A549 (cell line): ENCODE results near the gene LRTM2.

ENCODE experiments used
- KDM1A ChIP-seq: fragments of 200-600 bp; sonication (generic); IDR thresholded peaks from 2 replicates; pipeline ENCODE4 v1.6.1; 2016; ENCODE audit warnings: low read depth, mild to moderate bottlenecking
- POLR2A ChIP-seq: IDR thresholded peaks from 2 replicates; pipeline ENCODE4 v1.6.1; 2012; ENCODE audit warnings: mild to moderate bottlenecking, low read length
- TF ChIP-seq, protein P1 (sequence below): fragments of 200-600 bp; sonication (generic); IDR thresholded peaks from 2 replicates; pipeline ENCODE4 v1.6.1; 2016; ENCODE audit warnings: antibody characterized with exemption, mild to moderate bottlenecking, moderate library complexity

DNA sequence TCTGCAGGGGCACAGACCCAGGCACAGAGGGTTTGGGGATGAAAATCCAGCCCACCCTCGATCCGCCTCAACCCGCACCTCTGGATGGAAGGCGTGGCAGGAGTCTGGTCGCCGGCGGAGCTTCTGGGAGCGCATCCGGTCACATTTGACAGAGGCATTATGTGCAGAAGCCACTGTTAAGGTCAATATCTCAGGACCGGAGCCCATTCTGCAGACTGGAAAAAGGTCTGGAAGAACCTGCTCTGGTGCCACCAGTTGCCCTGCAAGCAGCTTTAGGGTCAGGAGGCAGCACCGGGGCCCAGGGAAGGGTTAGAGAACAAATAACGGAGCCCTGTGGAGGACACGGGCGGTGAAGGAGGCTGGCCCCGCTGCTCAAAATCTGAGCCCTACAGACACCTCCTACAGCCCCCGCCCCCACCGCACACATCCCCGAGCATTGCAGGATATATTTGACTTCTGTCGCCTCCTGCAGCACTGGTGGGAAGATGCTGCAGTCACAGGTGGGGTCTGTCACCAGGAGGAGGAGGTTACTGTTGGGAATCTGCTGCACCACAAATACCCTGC is 25.1 kb upstream of the LRTM2 start:
- TF ChIP-seq, protein P1, sequence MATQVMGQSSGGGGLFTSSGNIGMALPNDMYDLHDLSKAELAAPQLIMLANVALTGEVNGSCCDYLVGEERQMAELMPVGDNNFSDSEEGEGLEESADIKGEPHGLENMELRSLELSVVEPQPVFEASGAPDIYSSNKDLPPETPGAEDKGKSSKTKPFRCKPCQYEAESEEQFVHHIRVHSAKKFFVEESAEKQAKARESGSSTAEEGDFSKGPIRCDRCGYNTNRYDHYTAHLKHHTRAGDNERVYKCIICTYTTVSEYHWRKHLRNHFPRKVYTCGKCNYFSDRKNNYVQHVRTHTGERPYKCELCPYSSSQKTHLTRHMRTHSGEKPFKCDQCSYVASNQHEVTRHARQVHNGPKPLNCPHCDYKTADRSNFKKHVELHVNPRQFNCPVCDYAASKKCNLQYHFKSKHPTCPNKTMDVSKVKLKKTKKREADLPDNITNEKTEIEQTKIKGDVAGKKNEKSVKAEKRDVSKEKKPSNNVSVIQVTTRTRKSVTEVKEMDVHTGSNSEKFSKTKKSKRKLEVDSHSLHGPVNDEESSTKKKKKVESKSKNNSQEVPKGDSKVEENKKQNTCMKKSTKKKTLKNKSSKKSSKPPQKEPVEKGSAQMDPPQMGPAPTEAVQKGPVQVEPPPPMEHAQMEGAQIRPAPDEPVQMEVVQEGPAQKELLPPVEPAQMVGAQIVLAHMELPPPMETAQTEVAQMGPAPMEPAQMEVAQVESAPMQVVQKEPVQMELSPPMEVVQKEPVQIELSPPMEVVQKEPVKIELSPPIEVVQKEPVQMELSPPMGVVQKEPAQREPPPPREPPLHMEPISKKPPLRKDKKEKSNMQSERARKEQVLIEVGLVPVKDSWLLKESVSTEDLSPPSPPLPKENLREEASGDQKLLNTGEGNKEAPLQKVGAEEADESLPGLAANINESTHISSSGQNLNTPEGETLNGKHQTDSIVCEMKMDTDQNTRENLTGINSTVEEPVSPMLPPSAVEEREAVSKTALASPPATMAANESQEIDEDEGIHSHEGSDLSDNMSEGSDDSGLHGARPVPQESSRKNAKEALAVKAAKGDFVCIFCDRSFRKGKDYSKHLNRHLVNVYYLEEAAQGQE: no peak
- TF ChIP-seq POLR2A (no peak), KDM1A (no peak)
